Testis (tissue), 2 donors: Measurements from ENCODE around the gene SLC4A4.

Experiments
- POLR2A ChIP-seq: fragments of 450-650 bp; IDR thresholded peaks from one replicate; pipeline ENCODE4 v1.6.1; 2017; ENCODE audit warnings: antibody characterized with exemption, mild to moderate bottlenecking, moderate library complexity
- TF ChIP-seq, protein P1 (sequence below), 3 experiments: fragments of 450-650 bp in 2 of 3; fragments of 200-600 bp in 1 of 3; sonication (generic) in 1 of 3; IDR thresholded peaks; one replicate each; pipeline ENCODE4 v1.5.1; 2016 to 2019; ENCODE audit warnings: antibody characterized with exemption in 3 of 3, mild to moderate bottlenecking in 2 of 3, moderate library complexity in 1 of 3

DNA sequence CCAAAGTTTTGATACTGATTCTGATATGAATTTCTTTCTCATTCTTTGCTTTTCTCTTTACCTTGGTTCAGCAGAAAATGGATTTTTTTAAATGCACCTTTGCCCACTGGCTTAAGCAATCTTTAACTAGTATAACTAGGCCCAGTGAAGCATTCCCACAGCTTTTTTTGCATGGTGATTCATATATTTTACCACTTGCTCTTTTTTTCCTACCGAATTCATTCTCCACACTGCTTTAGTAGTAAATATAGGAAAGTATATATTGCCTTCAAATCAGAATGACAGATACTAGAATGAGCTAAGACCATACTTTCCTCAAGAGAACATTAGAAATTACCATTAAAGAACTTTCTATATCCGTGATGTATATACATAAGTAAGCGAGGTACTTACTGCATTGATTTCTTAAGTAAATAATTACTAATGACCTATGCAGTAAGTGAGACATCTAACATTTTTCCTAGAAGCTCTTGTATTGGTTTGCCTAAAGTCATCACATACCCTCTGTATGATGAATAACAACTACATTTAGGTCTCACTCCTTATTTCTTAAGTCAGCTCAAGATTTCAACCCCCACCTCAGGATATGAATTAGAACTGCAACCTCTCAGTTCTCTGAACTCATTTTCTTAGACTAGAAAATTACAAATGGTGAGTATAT lies 44.2 kb downstream of the SLC4A4 start:
- TF ChIP-seq, protein P1, sequence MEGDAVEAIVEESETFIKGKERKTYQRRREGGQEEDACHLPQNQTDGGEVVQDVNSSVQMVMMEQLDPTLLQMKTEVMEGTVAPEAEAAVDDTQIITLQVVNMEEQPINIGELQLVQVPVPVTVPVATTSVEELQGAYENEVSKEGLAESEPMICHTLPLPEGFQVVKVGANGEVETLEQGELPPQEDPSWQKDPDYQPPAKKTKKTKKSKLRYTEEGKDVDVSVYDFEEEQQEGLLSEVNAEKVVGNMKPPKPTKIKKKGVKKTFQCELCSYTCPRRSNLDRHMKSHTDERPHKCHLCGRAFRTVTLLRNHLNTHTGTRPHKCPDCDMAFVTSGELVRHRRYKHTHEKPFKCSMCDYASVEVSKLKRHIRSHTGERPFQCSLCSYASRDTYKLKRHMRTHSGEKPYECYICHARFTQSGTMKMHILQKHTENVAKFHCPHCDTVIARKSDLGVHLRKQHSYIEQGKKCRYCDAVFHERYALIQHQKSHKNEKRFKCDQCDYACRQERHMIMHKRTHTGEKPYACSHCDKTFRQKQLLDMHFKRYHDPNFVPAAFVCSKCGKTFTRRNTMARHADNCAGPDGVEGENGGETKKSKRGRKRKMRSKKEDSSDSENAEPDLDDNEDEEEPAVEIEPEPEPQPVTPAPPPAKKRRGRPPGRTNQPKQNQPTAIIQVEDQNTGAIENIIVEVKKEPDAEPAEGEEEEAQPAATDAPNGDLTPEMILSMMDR (IDR thresholded peaks at IDR 0.05) = no peak
- TF ChIP-seq POLR2A = no peak
